ENCODE data around the gene AFAP1. TPM values are rescaled to one million over a fixed set of nuclear protein-coding genes. Genes with fewer than 3 reads are reported as not detected.

AFAP1 gene
- total and polyA plus RNA-seq, 2 experiments from 2014 or later: 10.5 to 31.9 TPM

DNA sequence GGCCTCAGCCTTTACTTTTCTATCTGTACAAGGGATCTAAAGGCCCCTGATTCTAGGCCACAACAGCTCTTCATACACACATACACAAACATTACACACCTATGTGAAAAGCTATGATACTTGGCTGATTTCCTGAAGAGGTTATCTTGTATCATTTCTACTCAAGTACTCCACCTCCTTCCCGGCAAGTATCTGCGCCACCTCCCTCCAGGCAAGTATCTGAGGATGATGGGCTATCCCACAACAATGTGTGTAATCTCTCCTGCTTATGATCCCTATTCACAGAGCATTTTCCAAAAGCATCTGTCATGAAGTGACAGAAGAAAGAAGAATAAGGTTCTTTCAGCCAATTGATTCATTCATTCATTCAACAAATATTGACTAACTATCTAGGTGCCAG, 36.8 kb downstream of the AFAP1 start:
- no peaks in the 10 kb centered on the region for H3K27me3 ChIP-seq
- TF ChIP-seq, protein P1, sequence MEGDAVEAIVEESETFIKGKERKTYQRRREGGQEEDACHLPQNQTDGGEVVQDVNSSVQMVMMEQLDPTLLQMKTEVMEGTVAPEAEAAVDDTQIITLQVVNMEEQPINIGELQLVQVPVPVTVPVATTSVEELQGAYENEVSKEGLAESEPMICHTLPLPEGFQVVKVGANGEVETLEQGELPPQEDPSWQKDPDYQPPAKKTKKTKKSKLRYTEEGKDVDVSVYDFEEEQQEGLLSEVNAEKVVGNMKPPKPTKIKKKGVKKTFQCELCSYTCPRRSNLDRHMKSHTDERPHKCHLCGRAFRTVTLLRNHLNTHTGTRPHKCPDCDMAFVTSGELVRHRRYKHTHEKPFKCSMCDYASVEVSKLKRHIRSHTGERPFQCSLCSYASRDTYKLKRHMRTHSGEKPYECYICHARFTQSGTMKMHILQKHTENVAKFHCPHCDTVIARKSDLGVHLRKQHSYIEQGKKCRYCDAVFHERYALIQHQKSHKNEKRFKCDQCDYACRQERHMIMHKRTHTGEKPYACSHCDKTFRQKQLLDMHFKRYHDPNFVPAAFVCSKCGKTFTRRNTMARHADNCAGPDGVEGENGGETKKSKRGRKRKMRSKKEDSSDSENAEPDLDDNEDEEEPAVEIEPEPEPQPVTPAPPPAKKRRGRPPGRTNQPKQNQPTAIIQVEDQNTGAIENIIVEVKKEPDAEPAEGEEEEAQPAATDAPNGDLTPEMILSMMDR (IDR thresholded peaks at IDR 0.05; ENCODE audit: low read depth, low read length): no peak
- no peak for DNase-seq (ENCODE audit: low read depth in 1 of 2, low spot score in 1 of 2)
- no peak overlapping the region for H3K4me3 ChIP-seq
- peaks cover 72% of the 10 kb centered on the region for H3K4me1 ChIP-seq (ENCODE audit: low read depth)
- no peaks in the 10 kb centered on the region for H3K36me3 ChIP-seq
- H3K9me3 ChIP-seq (ENCODE audit: low read depth): no peaks in the 10 kb centered on the region
- no peak overlapping the region for H3K27ac ChIP-seq

DNA sequence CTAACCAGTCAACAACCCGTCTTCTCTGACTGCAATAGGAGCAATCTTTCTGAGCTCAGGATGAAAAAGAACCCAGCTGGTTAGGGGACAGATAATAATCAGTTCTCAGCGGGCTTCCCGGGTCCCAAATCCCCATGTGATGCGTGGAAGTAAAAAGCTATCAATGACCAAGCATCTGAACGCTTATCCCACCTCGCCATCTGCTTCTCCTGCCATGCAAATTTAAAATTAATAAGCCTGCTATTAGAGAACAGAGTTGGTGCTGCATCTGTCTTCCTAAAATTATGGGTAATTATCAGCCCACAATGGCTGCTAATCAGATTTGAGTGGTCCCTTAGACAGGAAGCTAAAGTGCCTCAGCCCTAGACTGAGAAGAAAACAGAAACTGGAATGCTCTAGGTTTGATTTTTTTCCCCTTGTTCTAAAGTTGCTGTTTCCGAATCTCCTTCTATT, 37.5 kb downstream of the AFAP1 start:
- no peak overlapping the region for H3K4me3 ChIP-seq
- DNase-seq (ENCODE audit: low read depth in 1 of 2, low spot score in 1 of 2): no peak
- no peak overlapping the region for H3K27ac ChIP-seq
- H3K36me3 ChIP-seq: no peaks in the 10 kb centered on the region
- H3K9me3 ChIP-seq (ENCODE audit: low read depth): no peaks in the 10 kb centered on the region
- TF ChIP-seq, protein P1 (IDR thresholded peaks at IDR 0.05; ENCODE audit: low read depth, low read length): no peak
- H3K27me3 ChIP-seq: no peaks in the 10 kb centered on the region
- peaks cover 67% of the 10 kb centered on the region for H3K4me1 ChIP-seq (ENCODE audit: low read depth)

DNA sequence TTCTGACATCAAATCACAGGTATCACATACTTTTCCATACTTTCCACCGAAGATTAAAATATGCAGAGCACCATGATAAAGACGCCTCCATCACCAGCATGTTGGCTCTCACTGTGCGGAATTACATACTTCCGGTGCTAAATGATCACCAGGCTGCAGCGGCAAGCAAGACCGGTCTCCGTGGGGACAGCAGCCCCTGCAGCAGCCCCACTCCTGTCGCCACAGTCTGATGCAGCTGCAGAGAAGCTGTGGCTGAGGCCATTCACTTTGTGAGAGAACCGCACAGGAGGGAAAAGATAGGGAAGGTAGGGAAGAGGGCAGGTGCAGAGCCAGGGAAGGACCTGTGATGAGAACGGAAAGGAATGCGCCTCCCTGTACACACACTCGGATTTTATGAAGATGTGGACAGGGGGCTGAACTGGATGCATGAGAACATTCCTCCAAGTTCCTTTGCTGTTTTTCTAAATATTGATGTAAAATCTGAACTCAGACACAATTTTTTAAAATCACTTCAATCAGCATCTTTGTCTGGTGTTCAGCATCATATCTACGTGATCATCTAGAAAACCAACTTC, 38.3 kb downstream of the AFAP1 start:
- Histone ChIP-seq H3K27ac (no peak overlapping the region), H3K4me1 (ENCODE audit: low read depth) (peaks cover 66% of the 10 kb centered on the region), H3K27me3 (no peaks in the 10 kb centered on the region), H3K36me3 (no peaks in the 10 kb centered on the region), H3K9me3 (ENCODE audit: low read depth) (no peaks in the 10 kb centered on the region), H3K4me3 (no peak overlapping the region)
- TF ChIP-seq, protein P1 (IDR thresholded peaks at IDR 0.05; ENCODE audit: low read depth, low read length): no peak
- no peak for DNase-seq (ENCODE audit: low read depth in 1 of 2, low spot score in 1 of 2)

DNA sequence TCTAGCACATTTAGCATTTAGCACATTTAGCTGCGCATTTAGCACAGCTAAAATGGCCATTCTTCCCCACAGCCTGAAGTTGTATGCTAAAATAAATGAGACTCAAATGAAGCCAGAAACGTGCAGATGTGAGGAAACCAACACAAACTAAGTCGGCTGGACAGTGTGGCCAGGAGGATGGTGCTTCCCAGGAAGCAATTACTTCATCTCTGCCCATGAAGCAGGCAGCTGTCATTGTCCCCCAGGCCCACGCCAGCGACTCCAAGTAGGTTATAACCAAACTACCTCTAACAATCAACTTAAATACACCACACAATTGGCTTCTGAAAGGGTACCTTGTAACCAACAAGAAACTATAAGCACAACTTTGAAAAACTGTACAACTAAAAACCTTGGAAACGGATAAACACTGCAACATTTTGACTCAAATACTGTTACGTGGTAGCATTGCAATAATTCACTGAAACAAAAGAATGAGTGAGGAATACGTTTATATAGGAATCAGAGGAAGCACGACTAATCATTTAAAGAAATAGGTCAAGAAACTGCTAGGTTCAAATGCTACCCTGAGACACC, 39.2 kb downstream of the AFAP1 start:
- peak in 1 of 2 donors; percentile 20 for DNase-seq (ENCODE audit: low read depth in 1 of 2, low spot score in 1 of 2)

DNA sequence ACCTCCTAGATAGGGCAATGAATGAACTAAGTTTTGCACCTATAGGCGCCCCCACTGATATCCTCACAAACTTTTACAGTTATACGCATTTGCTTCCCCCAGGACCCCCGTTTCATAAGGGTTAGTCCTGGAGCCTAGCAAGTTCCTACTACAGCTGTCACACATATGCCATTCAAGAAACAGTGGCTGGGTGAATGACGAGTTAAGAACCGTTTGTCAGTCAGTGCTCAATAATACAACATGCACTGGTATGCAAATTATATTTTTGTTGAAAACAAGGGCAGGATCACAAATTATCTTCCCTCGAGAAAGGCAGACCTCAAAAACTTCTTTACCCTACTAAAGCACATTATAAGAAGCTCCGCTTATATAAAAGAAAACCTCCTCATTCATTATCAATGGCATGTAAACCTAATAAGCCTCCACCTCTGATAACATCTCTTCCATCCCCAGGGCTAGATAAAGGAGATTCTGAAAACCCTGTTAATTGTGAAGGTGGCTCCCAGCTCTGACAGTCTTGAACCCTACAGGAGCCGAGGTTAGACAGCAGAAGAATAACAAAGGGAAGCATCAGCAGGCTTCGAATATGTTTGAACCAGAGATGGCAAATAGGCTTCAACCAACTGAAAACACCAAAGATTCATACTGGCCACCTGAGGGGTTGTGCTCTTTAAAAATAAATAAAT, 40.3 kb downstream of the AFAP1 start:
- TF ChIP-seq, protein P1 (IDR thresholded peaks at IDR 0.05; ENCODE audit: low read depth, low read length): no peak
- Histone ChIP-seq H3K4me1 (ENCODE audit: low read depth) (peaks cover 61% of the 10 kb centered on the region), H3K27me3 (no peaks in the 10 kb centered on the region), H3K4me3 (no peak overlapping the region), H3K36me3 (no peaks in the 10 kb centered on the region), H3K27ac (no peak overlapping the region), H3K9me3 (ENCODE audit: low read depth) (no peaks in the 10 kb centered on the region)
- no peak for DNase-seq (ENCODE audit: low read depth in 1 of 2, low spot score in 1 of 2)

More for the DNA sequence above, 39.2 kb downstream of the AFAP1 start:
- no peak overlapping the region for H3K4me3 ChIP-seq
- no peak overlapping the region for H3K27ac ChIP-seq
- TF ChIP-seq, protein P1 (IDR thresholded peaks at IDR 0.05; ENCODE audit: low read depth, low read length): no peak
- H3K4me1 ChIP-seq (ENCODE audit: low read depth): peaks cover 59% of the 10 kb centered on the region
- no peaks in the 10 kb centered on the region for H3K27me3 ChIP-seq
- H3K9me3 ChIP-seq (ENCODE audit: low read depth): no peaks in the 10 kb centered on the region
- H3K36me3 ChIP-seq: no peaks in the 10 kb centered on the region

All from cardiac muscle cell (in vitro differentiated cells and primary cell).